ENCODE results near the gene P2RX3. TPM values are rescaled to one million over a fixed set of nuclear protein-coding genes. Genes with fewer than 3 reads are reported as not detected.

P2RX3 gene
- total RNA-seq, 1 donor from 2014 or later, result not detected

DNA sequence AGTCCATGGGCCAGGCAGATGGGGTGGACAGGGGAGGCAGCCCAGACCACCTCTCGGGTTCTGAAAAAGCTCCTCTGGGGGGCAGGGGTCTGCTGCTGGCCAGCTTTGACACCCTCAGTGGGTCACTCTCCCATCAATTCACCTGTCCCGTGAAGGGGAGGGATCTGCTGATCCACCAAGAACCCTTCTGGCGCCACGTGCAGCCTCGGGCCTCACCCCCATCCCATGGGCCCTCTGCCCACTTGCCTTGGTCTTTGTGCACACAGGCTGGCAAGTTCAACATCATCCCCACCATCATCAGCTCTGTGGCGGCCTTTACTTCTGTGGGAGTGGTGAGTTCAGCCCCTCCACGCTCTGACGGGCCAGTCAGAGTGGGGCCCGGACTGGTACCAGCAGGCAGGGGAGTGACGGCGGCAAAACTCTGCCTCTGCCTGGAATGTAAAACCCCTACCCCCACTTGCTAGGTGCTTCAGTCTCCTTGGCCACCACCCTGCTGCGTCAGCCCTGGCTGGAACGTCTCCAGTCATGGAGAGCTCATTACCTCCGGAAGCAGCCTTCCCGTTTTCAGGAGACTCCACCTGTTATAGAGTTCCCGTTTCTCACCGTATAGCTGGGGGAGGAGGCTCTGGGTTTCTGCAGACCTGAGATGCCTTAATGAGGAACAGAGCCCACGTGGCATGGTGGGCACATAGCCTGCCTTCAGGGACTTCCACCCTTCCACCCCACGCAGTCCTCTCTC lies 30.1 kb downstream of the P2RX3 start:
- intact Hi-C loops (cut with micrococcal nuclease), result no loop called here

DNA sequence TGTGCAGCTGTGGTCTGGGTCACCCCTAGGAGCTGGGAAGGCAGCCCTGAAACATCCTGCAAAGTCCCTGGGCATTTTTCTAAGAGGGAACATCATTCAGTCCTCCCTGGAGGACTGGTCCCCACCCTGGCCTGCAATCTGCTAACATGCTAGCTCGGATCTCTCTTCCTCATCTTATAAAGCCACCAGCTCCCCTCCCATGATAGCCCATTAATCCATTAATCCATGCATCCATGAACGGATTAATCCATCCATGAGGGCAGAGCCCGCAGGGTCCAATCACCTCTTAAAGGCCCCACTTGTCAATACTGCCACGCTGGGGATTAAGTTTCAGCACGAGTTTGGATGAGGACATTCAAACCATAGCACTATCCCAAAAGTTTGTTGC lies 30.7 kb downstream of the P2RX3 start:
- intact Hi-C loops (cut with micrococcal nuclease), result no loop called here

DNA sequence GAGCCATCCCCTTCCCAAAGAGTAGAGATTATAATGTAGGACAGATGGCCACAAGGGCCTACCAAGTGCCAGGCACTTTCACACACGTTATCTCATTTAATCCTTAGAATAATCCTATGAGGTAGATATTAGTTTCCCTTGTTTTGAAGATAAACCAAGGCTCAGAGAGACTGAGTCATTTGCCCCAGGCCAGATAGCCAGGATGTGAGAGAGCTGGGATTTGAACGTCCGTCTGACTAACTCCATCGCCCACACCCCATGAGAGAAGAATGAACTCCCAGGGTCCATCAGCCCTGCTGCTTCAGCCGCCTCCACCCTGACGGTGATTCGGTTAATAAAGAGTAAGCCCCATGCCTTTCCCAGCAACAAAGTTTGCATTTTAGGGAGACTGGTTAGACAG lies 32.1 kb downstream of the P2RX3 start:
- intact Hi-C loops (cut with micrococcal nuclease), result no loop called here

DNA sequence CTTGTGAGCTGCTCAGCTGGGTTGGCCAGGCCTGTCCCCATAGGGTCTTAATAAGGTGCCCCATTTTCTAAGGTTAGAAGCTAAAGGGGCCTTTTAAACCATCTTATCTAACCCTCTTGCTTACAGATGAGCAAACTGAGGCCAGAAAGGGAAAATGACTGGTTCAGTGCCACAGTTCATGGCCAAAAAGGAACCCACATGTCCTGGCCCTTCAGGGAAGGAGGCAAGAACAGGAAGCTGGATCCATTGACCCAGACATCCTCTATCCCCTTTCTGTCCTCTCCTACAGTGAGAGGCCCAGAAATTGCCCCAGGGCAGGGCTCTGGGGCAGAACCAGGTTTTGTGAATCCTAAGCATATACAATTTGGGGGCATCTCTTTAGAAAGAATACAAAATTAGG lies 32.8 kb downstream of the P2RX3 start:
- intact Hi-C loops (cut with micrococcal nuclease), result no loop called here

DNA sequence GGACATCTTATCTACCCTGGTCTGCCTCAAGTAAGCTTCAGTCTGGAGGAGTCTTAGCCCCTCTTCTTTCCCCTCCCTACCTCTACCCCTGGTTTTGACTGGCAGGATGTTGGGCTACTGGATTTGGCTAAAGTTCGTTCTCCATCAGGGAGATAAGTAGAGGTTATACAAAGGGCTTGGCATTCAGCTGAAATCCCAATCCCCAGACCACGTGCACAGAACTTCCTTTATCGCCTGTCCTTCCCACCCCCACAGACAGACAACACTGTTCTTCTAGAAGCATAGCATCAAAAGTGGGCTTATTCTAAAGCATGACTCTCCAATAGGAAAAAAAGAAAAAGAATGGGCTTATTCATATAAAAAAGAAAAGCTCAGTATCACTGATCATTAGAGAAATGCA lies 35.0 kb downstream of the P2RX3 start:
- intact Hi-C loops (cut with micrococcal nuclease), result no loop called here

DNA sequence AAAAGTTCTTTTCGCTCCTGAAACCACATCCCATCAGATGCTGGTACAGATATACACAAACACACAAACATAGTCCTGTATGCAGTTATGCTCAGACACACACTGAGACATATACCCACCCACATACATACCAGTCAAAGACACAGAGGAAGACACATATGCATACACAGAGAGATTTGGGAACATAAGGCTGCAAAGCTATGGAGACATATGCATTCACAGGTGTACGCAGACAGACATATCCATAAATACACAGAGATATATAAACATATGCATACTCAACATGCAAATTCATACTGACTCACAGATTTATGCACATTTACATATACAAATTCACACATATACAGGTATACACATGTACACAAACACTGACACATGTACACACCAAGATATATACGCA lies 36.8 kb downstream of the P2RX3 start:
- intact Hi-C loops (cut with micrococcal nuclease), result no loop called here

DNA sequence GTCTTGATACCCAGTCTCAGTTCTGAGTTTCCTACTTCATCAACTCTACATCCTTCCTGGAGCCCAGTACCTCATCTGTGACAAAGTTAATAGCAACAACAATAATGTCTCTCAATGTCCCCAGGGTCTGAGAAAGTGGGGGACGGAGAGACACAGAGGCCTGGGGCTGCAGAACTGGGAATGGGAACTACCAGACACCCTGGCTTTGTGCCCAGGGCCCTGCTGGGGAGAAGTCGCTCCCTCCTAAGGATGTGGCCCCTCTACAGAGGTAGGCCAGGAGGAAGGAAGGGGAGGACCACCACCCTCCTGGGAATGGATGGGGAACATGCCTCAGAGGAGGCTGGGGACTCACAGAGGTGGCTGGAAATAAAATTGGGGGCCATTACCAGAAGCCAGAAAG lies 37.3 kb downstream of the P2RX3 start:
- intact Hi-C loops (cut with micrococcal nuclease), result no loop called here

DNA sequence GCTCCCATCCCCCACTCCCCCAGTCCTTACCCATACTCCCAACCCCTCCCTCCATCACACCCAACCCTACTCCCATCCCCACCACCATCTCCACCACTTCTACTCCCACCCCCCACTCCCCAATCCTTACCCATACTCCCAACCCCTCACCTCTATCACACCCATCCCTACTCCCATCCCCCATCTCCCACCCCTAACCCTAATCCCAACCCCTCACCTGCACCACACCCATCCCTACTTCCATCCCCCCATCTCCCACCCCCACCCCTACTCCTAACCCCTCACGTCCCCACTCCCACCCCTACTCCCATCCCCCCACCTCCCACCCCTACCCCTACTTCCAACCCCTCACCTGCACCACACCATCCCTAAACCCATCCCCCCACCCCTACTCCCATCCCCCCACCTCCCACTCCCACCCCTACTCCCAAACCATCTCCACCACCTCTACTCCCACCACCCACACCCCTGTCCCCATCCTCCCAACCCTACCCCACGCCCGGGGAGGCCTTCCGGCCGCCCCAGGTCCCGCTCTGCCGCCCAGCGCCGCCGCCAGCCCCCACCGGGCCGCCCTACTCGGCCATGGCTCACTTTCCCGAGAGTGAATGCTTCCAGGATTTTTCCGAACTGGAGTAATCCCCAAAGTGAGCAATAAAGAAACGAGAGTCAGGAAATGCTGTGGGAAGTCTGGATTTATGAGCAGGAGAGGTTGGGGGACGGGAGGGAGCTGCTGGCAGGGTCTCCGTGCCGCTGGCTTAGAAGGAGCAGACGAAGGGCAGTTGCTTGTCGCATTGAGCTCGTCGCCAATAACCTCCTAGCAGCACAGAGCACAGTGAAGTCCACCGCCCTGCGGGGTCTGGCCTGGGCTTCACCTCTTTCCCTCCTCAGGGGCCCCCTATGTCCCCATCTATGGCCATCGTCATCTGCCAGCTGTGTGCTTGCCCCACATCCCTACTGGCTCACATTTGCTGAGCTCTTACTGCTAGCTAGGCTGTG lies 38.2 kb downstream of the P2RX3 start:
- intact Hi-C loops (cut with micrococcal nuclease), result no loop called here

DNA sequence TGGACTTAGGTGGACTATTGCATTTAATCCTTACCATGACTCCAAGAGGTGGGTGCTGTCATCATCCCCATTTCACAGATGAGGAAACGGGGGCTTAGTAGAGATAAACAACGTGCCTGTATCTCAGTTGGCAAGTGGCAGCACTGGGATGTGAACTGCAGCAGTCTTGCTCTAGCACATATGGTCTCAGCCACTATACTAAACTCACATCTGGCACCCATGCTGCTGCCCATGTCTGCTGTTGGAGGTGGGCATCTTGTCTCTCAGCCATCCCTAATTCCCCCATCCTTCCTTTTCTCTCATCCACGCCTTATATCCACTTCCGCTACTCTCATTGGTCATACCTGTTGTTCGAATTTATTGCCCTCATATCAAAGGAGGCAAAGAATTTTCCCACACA lies 39.0 kb downstream of the P2RX3 start:
- intact Hi-C loops (cut with micrococcal nuclease), result no loop called here

DNA sequence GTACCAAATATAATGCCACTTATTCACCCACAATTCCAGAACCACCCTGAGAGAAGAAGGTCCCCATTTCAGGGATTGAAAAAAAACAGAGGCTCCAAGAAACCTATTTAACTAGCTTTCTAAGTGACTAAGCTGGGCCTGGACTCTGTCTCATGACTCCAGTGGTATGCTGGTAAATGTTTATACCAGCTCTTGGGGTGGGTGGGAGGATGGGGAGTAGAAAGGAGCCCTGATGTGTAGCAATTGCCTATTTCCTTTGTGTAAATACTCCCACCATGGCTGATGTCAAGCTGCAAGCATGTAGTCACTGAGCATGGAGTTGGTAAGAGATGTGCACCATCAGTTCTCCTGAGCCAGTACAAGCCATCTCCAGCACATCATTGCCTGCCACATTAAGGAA lies 40.0 kb downstream of the P2RX3 start:
- intact Hi-C loops (cut with micrococcal nuclease), result no loop called here

DNA sequence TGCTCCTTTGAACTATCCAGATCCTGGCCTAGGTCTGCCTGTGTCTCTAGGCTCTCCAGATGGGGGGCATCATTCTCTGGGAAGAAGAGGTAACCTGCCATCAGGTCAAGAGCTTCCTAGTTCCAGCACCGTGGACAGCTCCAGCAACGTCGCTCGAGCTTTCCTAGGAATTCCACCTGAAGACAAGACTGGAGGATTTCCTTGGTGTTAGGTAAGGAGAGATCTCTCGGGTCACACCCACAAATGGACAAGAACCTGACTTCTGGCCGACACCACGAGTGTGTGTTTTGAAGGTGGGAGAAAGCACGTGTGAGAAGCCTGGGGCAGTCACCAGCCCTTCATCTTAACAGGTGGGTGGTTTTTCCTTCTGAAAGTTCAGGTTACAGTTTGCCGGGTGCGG lies 41.6 kb downstream of the P2RX3 start:
- intact Hi-C loops (cut with micrococcal nuclease), result no loop called here

DNA sequence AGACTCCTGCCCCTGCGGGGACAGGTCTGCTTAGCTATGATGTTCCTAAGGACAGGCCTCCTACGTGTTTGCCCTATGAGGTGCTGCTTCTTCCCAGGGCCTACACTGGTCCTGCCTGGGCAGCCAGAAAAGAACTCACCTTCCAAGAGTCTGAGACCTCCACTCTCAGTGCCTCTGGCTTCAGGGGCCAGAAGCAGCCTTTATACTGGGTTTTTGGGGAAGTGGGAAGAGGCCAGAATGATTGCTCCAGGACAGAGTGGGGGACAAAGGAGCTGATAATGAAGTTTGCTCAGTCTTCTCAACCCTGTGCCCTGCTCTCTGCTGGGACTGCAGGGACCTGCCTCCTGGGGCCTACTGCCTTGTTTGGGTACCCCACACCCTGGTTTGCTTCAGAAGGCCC lies 42.8 kb downstream of the P2RX3 start, which contains the start of gene PRG3:
Gene PRG3 (minus strand): TSS at position 176 of the 400 bp plus-strand sequence. CDS start 442 bp downstream, outside the sequence.
- intact Hi-C loops (cut with micrococcal nuclease), result no loop called here

DNA sequence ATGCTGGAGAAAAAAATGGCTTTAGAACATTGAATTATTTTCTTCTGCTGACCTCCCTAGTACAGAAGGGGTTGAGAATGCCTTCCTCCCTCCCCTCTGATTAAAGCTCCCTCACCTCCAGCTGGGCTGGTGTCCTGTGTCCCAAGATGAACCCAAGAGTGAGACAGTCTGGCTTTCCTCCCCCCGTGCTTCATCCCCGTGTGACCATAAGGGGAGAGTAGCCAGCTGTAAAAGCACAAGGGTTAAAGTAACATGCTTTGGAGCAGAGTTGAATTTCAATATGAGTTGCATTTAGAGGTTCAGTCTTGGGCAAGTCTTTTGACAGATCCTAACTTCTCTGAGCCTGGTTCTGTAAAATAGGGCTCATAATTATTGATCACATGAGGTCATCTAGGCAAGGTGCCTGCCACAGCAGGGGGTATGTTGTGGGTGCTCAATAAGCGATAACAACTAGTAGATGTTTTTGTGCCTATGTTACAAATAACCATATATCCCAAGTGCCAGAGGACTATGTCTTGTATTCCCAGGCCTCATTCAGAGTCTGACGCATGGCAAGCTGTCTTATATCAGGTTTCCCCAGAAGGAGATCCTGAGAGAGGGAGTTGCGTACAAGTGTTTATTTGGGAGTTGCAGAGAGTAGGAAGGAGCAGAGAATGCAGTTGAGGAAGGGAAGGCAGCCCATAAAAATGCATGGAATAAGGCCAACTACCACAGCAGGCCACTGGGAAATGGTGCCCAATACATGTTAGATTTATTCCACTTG lies 48.2 kb downstream of the P2RX3 start:
- intact Hi-C loops (cut with micrococcal nuclease), result no loop called here

DNA sequence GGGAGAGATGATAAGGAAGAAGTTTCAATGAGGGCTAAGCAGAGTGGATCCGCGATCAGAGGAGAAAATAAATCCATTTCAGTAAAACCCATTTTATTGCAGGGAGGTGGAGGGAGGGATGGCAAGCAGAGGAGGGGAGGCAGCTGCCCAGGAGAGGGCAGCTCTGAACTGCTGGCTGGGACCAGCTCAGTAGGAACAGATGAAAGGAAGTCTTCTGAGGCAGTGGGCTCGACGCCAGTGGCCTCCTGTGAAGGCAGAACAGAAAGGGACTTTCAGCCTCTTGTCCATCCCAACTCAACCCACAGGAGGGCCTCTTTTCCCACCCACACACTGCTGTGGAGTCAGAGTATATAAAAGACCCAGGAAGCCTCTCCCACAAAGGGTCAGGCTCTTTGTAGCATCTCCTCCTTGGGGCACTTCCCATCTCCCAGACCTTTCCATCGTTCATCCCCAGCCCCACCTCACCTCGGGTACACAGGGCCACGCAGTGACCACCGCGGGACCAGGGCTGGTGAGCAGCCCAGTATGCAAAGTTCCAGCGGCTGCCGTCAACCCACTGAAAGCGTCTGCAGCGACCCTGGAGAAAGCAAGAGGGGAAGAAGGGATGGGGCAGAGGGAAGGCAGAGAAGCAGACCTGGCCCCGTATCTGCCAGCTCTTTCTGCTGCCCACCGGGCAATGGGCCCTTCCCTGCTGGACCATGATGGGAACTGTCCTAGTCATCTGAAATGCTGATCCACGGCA lies 49.3 kb downstream of the P2RX3 start:
- intact Hi-C loops (cut with micrococcal nuclease), result no loop called here

DNA sequence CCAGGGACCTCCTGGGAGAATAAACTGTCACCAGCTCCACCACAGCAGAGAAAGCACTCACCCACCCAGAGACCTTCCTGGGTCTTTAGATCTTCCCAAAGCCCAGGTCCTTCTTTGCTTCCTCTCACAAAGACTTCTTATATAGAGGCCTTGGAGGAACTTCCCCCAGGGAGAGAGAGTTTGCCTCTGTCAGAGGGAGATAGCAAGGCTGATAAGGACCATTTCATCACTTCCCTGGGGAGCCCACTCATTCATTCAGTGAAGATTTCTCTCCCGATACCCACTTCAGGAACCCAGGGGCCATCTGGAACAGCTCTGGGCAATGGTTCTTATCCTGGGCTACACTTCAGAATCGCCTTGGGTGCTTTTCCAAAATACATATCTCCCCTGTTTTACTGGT lies 52.4 kb downstream of the P2RX3 start, which contains the start of gene PRG2:
Gene PRG2 (minus strand): TSS at position 116 of the 400 bp plus-strand sequence. CDS start 706 bp downstream, outside the sequence.
- intact Hi-C loops (cut with micrococcal nuclease), result no loop called here

DNA sequence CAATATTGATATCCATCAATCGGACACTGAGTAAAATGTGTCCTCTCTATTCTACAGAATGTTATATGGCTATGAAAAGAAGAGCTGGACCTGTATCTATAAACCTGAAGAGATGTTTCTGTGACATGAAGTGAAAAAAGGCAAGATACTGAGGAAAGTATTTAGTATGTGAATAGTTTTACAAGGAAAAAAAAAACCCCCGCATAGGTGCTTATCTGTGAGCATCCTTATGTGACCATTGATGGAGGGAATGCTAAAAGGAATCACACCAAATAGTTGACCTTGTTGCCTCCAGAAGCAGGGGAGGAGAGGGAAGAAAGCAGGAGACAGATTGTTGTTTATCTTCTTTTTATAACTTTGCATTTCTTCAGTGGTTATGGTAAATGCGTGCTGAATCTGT lies 53.0 kb downstream of the P2RX3 start:
- intact Hi-C loops (cut with micrococcal nuclease), result no loop called here

DNA sequence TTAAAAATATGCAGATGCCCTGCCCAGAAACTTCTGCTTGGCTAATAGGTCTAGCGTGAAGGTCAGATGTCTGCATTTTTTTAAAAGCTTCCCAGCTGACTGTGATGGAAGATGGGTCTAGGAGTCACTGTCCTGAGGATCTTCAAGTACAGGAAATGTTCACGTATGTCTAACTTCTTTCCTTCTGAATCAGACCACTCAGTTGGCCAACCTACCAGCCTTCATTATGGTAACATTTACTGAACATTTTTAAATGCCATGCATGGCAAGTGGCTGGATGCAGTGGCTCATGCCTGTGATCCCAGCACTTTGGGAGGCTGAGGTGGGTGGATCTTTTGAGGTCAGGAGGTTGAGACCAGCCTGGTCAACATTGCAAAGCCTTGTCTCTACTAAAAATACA lies 53.4 kb downstream of the P2RX3 start:
- intact Hi-C loops (cut with micrococcal nuclease), result no loop called here

DNA sequence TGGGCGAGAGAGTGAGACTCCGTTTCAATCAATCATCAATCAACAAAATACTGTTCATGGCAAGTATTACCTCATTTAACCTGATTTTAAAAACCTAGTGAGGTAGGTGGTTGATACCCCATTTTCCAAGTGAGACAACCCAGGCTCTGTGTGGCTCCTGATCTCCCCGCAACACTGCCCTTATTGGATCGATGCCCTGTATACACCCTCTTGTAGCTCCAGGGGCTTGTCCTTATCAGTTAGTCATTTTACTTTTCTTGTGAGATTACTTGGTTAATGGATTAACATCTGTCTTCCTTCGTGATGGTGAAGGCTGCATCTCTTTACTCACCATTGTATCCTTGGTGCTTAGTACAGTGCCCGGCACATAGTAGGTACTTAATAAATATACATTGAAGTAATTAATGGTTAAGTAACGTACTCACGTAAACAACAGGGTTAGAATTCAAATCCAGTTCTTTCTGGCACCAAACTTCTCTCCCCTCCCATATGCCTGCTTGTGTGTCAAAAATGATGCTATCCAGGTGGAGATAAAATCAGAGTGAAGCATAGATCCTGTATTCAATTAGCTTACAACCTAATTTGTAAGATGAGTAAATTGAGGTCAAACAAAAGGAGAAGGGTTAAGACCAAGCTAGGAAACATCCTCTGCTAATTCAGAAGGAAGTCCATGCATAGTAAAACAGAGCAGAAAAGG lies 54.1 kb downstream of the P2RX3 start:
- intact Hi-C loops (cut with micrococcal nuclease), result no loop called here

DNA sequence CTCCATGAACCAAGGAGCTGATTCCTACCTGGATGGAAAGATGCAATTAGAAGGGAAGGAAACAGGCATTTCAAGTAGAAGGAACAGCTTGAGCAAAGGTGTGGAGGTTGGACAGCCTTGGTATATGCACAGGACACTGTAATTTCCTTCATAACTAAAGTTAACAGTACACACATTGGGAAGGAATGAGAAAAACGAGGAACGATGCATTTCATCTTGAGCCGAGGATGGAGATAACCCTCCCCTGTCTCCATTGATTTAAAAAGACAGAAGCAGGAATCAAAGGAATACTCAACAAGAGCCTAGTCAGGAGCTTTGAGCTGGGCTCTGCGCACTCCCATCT lies 54.6 kb downstream of the P2RX3 start:
- intact Hi-C loops (cut with micrococcal nuclease), result no loop called here

DNA sequence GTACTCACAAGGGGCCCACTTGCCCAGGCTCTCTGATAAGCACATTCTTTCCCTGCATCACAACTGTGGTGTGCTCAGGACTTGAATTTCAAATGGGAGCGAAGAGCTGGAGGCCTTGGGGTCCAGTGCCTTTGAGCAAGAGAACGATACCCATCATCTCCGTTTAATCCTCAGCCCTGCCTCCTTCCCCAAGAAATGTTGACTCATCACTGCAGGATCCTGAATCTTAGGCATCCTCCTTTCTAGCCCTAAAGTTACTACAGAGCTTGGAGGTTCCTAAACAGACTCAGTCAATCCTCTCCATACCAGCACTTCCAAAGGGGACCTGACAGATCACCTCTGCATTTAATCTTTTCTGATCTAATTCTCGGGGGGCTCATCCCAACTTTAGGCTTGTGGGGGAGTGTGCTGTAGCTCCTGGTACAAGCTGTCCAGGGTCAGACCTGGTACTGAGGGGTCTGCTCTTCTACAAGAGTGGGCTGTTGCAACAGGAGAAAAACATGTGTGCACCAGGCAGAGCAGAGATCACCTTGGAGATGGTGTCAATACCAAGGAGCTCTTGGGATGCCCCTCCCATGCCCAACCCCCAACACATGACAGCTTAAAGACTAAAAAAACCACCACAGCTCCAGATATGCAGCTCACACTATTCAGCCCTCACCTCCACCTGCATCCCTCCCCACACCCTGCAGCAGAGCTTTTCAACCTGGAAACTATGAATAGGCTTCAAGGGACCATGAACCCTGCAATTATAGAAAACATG lies 56.2 kb downstream of the P2RX3 start:
- intact Hi-C loops (cut with micrococcal nuclease), result no loop called here
